ENCODE measurements around the gene AP3S1.

AP3S1 gene

GRCh38 chr5:115930630-115931337 lies 89.0 kb downstream of the AP3S1 start:
- H3K4me1 Mint-ChIP-seq (ENCODE audit: low read depth), result no peaks in the 10 kb centered on the region
- no peaks in the 10 kb centered on the region for H3K27me3 Mint-ChIP-seq
- H3K36me3 Mint-ChIP-seq, result no peaks in the 10 kb centered on the region
- H3K4me3 Mint-ChIP-seq, result no peak overlapping the region
- no peaks in the 10 kb centered on the region for H3K9me3 Mint-ChIP-seq (ENCODE audit: low read depth)
- H3K27ac Mint-ChIP-seq, result no peak overlapping the region

GRCh38 chr5:115932991-115933390 lies 91.3 kb downstream of the AP3S1 start:
- peaks cover 3% of the 10 kb centered on the region for H3K27me3 Mint-ChIP-seq
- peaks cover 3% of the 10 kb centered on the region for H3K9me3 Mint-ChIP-seq (ENCODE audit: low read depth)
- no peaks in the 10 kb centered on the region for H3K4me1 Mint-ChIP-seq (ENCODE audit: low read depth)
- no peak overlapping the region for H3K27ac Mint-ChIP-seq
- no peaks in the 10 kb centered on the region for H3K36me3 Mint-ChIP-seq
- no peak overlapping the region for H3K4me3 Mint-ChIP-seq

DNA sequence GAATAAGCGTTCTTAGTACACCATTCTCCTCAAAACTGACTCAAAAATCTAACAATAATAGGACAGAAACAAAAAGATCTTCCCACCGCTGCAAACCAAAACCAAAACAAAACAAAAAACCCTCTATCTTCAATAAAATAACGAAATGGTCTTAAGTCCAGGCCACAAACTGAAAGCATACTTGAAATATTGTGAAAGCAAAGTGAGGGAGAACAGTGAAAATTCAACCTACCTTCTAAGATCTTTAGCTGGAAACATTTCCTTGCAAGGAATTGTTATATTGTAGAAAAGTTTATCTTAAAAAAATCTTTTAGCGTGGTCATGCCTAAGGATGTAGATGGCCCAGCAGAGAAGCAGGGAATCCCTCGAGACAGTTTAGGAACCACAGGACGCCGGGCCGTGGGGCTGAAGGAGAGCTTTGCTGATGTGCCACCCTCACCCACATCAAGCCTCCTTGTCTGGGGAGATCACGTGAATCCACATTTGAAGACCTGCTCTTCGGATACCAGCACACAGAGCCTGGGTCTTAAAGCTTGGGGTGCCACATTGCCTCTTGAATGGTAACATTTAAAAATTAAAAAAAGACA lies 92.7 kb downstream of the AP3S1 start:
- Mint-ChIP-seq H3K27me3 (peaks cover 3% of the 10 kb centered on the region), H3K9me3 (ENCODE audit: low read depth) (peaks cover 3% of the 10 kb centered on the region), H3K4me3 (no peak overlapping the region), H3K4me1 (ENCODE audit: low read depth) (no peaks in the 10 kb centered on the region), H3K27ac (no peak overlapping the region), H3K36me3 (no peaks in the 10 kb centered on the region)

GRCh38 chr5:115936031-115936430 lies 94.3 kb downstream of the AP3S1 start:
- H3K36me3 Mint-ChIP-seq, result no peaks in the 10 kb centered on the region
- peaks cover 4% of the 10 kb centered on the region for H3K9me3 Mint-ChIP-seq (ENCODE audit: low read depth)
- no peaks in the 10 kb centered on the region for H3K4me1 Mint-ChIP-seq (ENCODE audit: low read depth)
- no peak overlapping the region for H3K4me3 Mint-ChIP-seq
- H3K27ac Mint-ChIP-seq, result no peak overlapping the region
- peaks cover 3% of the 10 kb centered on the region for H3K27me3 Mint-ChIP-seq

GRCh38 chr5:115939059-115939458 lies 97.3 kb downstream of the AP3S1 start:
- H3K9me3 Mint-ChIP-seq (ENCODE audit: low read depth), result peaks cover 7% of the 10 kb centered on the region
- H3K4me1 Mint-ChIP-seq (ENCODE audit: low read depth), result no peaks in the 10 kb centered on the region
- no peaks in the 10 kb centered on the region for H3K36me3 Mint-ChIP-seq
- peaks cover 3% of the 10 kb centered on the region for H3K27me3 Mint-ChIP-seq
- H3K4me3 Mint-ChIP-seq, result no peak overlapping the region
- no peak overlapping the region for H3K27ac Mint-ChIP-seq

GRCh38 chr5:115940080-115940810 lies 98.5 kb downstream of the AP3S1 start:
- no peaks in the 10 kb centered on the region for H3K4me1 Mint-ChIP-seq (ENCODE audit: low read depth)
- H3K4me3 Mint-ChIP-seq, result no peak overlapping the region
- no peaks in the 10 kb centered on the region for H3K36me3 Mint-ChIP-seq
- H3K27me3 Mint-ChIP-seq, result peaks cover 3% of the 10 kb centered on the region
- H3K27ac Mint-ChIP-seq, result no peak overlapping the region
- H3K9me3 Mint-ChIP-seq (ENCODE audit: low read depth), result peaks cover 7% of the 10 kb centered on the region

GRCh38 chr5:115941051-115941675 lies 99.4 kb downstream of the AP3S1 start:
- Mint-ChIP-seq H3K9me3 (ENCODE audit: low read depth) (peaks cover 7% of the 10 kb centered on the region), H3K36me3 (no peaks in the 10 kb centered on the region), H3K4me3 (no peak overlapping the region), H3K27me3 (peaks cover 3% of the 10 kb centered on the region), H3K27ac (no peak overlapping the region), H3K4me1 (ENCODE audit: low read depth) (no peaks in the 10 kb centered on the region)

GRCh38 chr5:115944501-115944900 lies 102.8 kb downstream of the AP3S1 start:
- no peak overlapping the region for H3K27ac Mint-ChIP-seq
- H3K36me3 Mint-ChIP-seq, result no peaks in the 10 kb centered on the region
- H3K27me3 Mint-ChIP-seq, result no peaks in the 10 kb centered on the region
- no peaks in the 10 kb centered on the region for H3K4me1 Mint-ChIP-seq (ENCODE audit: low read depth)
- H3K4me3 Mint-ChIP-seq, result no peak overlapping the region
- H3K9me3 Mint-ChIP-seq (ENCODE audit: low read depth), result peaks cover 4% of the 10 kb centered on the region

DNA sequence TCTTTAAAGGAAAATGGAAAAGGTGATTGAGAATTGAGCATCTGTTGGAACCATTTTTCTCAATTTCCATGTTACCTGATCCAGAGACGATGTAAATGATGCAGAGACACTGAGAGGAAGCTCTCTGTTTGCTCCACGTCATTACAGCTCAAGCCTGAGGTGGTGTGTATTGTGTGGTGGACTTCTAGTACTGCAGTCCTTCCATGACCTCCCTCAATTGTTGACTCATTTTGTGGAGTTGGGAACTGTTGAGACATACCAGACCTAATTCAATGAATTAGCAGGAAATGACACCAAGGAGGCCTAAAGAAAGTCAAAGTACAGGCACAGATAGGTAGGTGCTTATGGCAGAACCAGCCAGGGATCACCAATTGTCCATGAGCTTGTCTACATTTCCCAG lies 104.9 kb downstream of the AP3S1 start:
- H3K9me3 Mint-ChIP-seq (ENCODE audit: low read depth), result no peaks in the 10 kb centered on the region
- no peaks in the 10 kb centered on the region for H3K36me3 Mint-ChIP-seq
- H3K27me3 Mint-ChIP-seq, result no peaks in the 10 kb centered on the region
- no peak overlapping the region for H3K27ac Mint-ChIP-seq
- no peak overlapping the region for H3K4me3 Mint-ChIP-seq
- H3K4me1 Mint-ChIP-seq (ENCODE audit: low read depth), result no peaks in the 10 kb centered on the region

GRCh38 chr5:115947260-115947659 lies 105.5 kb downstream of the AP3S1 start:
- Mint-ChIP-seq H3K4me1 (ENCODE audit: low read depth) (no peaks in the 10 kb centered on the region), H3K27me3 (no peaks in the 10 kb centered on the region), H3K9me3 (ENCODE audit: low read depth) (no peaks in the 10 kb centered on the region), H3K4me3 (no peak overlapping the region), H3K27ac (no peak overlapping the region), H3K36me3 (no peaks in the 10 kb centered on the region)

DNA sequence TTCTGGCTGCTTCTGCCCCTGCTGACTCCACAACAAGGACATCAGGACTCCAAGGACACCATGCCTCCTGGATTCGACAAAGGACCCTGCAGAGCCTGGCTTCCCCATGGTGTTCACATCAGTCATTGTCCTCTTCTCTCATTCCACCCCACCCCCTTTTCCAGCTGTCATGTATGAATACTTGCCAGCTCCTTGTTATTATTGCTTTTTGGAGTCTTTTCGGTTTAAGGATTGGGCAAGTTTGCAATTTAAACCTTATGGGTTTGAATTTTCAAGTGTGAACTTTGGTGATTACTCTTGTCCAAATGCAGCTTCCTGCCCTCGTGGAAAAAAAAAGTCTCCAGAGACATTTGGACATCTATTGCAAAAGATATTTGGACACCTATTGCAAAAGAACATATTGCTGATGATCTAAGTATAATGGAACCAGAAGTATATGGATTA lies 106.4 kb downstream of the AP3S1 start:
- no peak overlapping the region for H3K4me3 Mint-ChIP-seq
- H3K4me1 Mint-ChIP-seq (ENCODE audit: low read depth), result no peaks in the 10 kb centered on the region
- no peak overlapping the region for H3K27ac Mint-ChIP-seq
- H3K27me3 Mint-ChIP-seq, result no peaks in the 10 kb centered on the region
- H3K9me3 Mint-ChIP-seq (ENCODE audit: low read depth), result no peaks in the 10 kb centered on the region
- H3K36me3 Mint-ChIP-seq, result no peaks in the 10 kb centered on the region

DNA sequence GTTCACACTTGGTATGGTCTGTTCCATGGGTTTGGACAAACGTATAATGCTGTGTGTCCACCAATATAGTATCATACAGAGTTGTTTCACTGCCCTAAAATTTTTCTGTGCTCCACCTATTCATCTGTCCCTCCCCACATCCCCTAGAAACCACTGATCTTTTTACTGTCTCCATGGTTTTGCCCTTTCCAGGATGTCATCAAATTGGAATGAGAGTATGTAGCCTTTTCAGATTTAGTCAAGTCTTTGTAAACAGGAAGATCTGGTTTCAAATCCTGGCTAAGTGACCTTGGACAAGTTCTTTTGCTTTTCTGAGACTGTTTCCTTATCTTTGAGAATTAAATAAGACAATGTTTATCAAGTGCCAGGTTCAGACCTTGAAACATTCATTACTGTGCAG lies 107.4 kb downstream of the AP3S1 start:
- Mint-ChIP-seq H3K36me3 (no peaks in the 10 kb centered on the region), H3K27me3 (no peaks in the 10 kb centered on the region)

GRCh38 chr5:115952588-115952987 lies 110.9 kb downstream of the AP3S1 start:
- Mint-ChIP-seq H3K4me1 (ENCODE audit: low read depth) (no peaks in the 10 kb centered on the region), H3K9me3 (ENCODE audit: low read depth) (no peaks in the 10 kb centered on the region), H3K27me3 (peaks cover 3% of the 10 kb centered on the region), H3K36me3 (no peaks in the 10 kb centered on the region), H3K4me3 (no peak overlapping the region), H3K27ac (no peak overlapping the region)

More for the DNA sequence above, 107.4 kb downstream of the AP3S1 start:
- no peak overlapping the region for H3K4me3 Mint-ChIP-seq
- H3K27ac Mint-ChIP-seq, result no peak overlapping the region
- no peaks in the 10 kb centered on the region for H3K4me1 Mint-ChIP-seq (ENCODE audit: low read depth)
- H3K9me3 Mint-ChIP-seq (ENCODE audit: low read depth), result no peaks in the 10 kb centered on the region

DNA sequence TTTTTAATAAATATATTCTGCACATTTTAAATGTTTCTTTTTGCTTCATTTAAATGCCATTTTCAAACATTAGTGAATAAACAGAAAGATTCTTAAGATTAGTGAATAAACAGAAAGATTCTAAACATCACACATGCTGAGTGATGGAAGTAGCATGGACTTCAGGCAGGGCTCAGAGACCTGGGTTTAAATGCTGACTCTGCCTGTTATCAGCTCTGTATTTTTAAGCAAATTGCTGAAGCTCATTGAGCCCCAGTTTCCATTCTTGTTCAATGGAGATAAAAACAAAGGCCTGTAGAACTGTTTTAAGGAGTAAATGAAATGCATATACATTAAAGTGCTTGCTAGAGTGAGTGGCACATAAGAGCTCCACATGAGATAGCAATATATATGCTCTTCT lies 112.4 kb downstream of the AP3S1 start:
- no peaks in the 10 kb centered on the region for H3K4me1 Mint-ChIP-seq (ENCODE audit: low read depth)
- H3K27ac Mint-ChIP-seq, result no peak overlapping the region
- H3K27me3 Mint-ChIP-seq, result peaks cover 11% of the 10 kb centered on the region
- H3K4me3 Mint-ChIP-seq, result no peak overlapping the region
- no peaks in the 10 kb centered on the region for H3K36me3 Mint-ChIP-seq
- no peaks in the 10 kb centered on the region for H3K9me3 Mint-ChIP-seq (ENCODE audit: low read depth)

GRCh38 chr5:115956957-115957356 lies 115.2 kb downstream of the AP3S1 start:
- Mint-ChIP-seq H3K27ac (no peak overlapping the region), H3K9me3 (ENCODE audit: low read depth) (no peaks in the 10 kb centered on the region), H3K27me3 (peaks cover 22% of the 10 kb centered on the region), H3K4me3 (no peak overlapping the region), H3K36me3 (no peaks in the 10 kb centered on the region), H3K4me1 (ENCODE audit: low read depth) (peaks cover 8% of the 10 kb centered on the region)

All from activated naive CD8-positive, alpha-beta T cell (primary cell).